MM.1S (cell line): ENCODE data around the gene BCL6.

ENCODE experiments used
- EZH2 ChIP-seq: fragments of 300-600 bp; sonication (generic); optimal IDR thresholded peaks from 2 replicates; pipeline ENCODE3; 2017; ENCODE audit warnings: low read depth, mild to moderate bottlenecking, antibody characterized with exemption, low read length, mixed read lengths
- EZH2phosphoT487 ChIP-seq: fragments of 300-600 bp; sonication (generic); IDR thresholded peaks from 2 replicates; pipeline ENCODE4 v1.6.1; 2018; ENCODE audit warnings: antibody characterized with exemption, low read length
- TF ChIP-seq, protein P1 (sequence below): fragments of 300-600 bp; sonication (generic); IDR thresholded peaks from 2 replicates; pipeline ENCODE4 v1.5.1; 2016; ENCODE audit warnings: antibody characterized with exemption, low read length, mixed read lengths

DNA sequence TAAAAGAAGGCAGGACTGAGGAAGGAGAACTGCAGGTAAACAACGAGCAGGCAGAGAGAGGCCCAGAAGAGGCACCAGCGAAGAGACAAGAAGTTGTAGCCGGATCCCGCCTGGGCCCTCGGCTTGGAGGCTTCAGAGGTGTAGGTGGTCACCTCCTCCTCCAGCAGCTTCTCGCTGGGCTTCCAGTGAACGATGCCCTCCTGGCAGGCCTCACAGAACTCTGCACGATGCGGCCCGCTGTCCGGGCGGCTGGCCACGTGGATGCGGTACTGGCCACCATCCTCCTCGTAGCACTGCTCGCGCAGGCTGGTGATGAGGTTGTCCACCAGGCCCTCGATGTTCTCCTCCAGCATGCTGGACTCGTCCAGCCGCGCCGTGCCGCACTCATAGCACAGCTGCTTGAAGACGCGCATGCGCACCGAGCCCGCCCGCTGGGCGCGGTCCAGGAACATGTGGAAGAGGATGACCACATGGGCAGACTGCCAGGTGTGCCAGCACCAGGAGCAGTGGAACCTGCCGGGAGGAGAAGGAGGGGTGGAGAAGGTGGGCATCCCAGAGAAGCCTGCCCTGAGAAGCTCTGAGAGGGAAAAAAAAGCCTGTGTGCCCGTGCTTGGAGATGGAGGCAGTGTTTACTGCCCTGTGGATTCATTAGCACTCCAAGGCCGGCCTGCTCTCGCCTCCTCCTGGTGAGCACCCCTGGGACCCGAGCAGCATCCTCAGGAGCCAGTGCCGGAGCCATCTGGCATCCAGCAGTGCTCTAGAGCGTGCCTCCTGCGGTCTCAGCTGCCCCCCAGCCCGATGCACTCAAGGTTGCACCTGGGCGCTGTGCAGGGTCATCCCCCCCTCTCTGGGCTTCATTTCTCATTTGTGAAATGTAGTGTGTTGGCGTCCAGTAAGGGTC, 46.5 kb downstream of the BCL6 start:
- TF ChIP-seq, protein P1, sequence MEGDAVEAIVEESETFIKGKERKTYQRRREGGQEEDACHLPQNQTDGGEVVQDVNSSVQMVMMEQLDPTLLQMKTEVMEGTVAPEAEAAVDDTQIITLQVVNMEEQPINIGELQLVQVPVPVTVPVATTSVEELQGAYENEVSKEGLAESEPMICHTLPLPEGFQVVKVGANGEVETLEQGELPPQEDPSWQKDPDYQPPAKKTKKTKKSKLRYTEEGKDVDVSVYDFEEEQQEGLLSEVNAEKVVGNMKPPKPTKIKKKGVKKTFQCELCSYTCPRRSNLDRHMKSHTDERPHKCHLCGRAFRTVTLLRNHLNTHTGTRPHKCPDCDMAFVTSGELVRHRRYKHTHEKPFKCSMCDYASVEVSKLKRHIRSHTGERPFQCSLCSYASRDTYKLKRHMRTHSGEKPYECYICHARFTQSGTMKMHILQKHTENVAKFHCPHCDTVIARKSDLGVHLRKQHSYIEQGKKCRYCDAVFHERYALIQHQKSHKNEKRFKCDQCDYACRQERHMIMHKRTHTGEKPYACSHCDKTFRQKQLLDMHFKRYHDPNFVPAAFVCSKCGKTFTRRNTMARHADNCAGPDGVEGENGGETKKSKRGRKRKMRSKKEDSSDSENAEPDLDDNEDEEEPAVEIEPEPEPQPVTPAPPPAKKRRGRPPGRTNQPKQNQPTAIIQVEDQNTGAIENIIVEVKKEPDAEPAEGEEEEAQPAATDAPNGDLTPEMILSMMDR, result no peak
- TF ChIP-seq EZH2 (no peak), EZH2phosphoT487 (no peak)
